Effector CD4-positive, alpha-beta T cell (primary cell): ENCODE results near the gene SPEF1.
A peak's percentile ranks its signal among the peaks of the same experiment; 100 is the strongest.

Experiments used
- DNase-seq: peaks from one replicate; pipeline ENCODE4 v3.0.0-alpha.2; 2020

The SPEF1 gene

GRCh38 chr20:3745686-3746173 is 35.5 kb downstream of the SPEF1 start:
- DNase-seq = no peak

- peak; percentile 71 for DNase-seq
Measured at GRCh38 chr20:3744806-3745685, 36.2 kb downstream of the SPEF1 start.

GRCh38 chr20:3744037-3744436 is 37.2 kb downstream of the SPEF1 start:
- DNase-seq = no peak

- DNase-seq = no peak
Measured at GRCh38 chr20:3743251-3743650, 38.0 kb downstream of the SPEF1 start.

GRCh38 chr20:3741836-3742458 is 39.3 kb downstream of the SPEF1 start:
- DNase-seq = no peak

- DNase-seq = no peak
Measured at GRCh38 chr20:3740615-3741301, 40.5 kb downstream of the SPEF1 start.

- DNase-seq = no peak
Measured at GRCh38 chr20:3739926-3740451, 41.3 kb downstream of the SPEF1 start.

GRCh38 chr20:3739054-3739925 is 42.0 kb downstream of the SPEF1 start:
- no peak for DNase-seq

GRCh38 chr20:3738111-3739053 is 42.9 kb downstream of the SPEF1 start:
- no peak for DNase-seq

- DNase-seq = no peak
Measured at GRCh38 chr20:3735768-3736167, 45.5 kb downstream of the SPEF1 start.

- DNase-seq = no peak
Measured at GRCh38 chr20:3734111-3734843, 47.0 kb downstream of the SPEF1 start.

GRCh38 chr20:3733119-3733995 is 47.9 kb downstream of the SPEF1 start:
- no peak for DNase-seq

- DNase-seq = no peak
Measured at GRCh38 chr20:3732327-3733118, 48.7 kb downstream of the SPEF1 start, which contains the start of gene HSPA12B. Gene HSPA12B (plus strand): TSS chr20:3732685. CDS start chr20:3738675, 5,990 bp downstream.

- DNase-seq = no peak
Measured at GRCh38 chr20:3731944-3732326, 49.3 kb downstream of the SPEF1 start.

GRCh38 chr20:3730803-3731672 is 50.2 kb downstream of the SPEF1 start:
- DNase-seq = no peak

GRCh38 chr20:3729811-3730540 is 51.3 kb downstream of the SPEF1 start:
- DNase-seq = no peak

GRCh38 chr20:3729378-3729777 is 51.9 kb downstream of the SPEF1 start:
- no peak for DNase-seq
